K562 (cell line): ENCODE data around the gene C16orf74. TPM values are rescaled to one million over a fixed set of nuclear protein-coding genes. Genes with fewer than 3 reads are reported as not detected.

Experiments
- ATAC-seq: fragments of 200-7000 bp; cut with Tn5 transposase; 3 replicates; pipeline ENCODE4 v1.9.1; 2020; ENCODE audit warnings: moderate library complexity
- BruUV-seq: library from RNA; stranded (reverse); fragments of 400-500 nt; replicated peaks from 2 replicates; lab custom pipeline; 2021; lab: Mats Ljungman, UMichigan
- CTCF ChIA-PET: fragments of 300-600 bp; formaldehyde crosslinking; extraction: SDS; loops from one replicate; lab custom pipeline; 2021; ENCODE audit warnings: low intra/inter-chr PET ratio; lab: Yijun Ruan, JAX
- POLR2A ChIA-PET: fragments of 300-600, 350-650 bp; sonication (Branson Sonifier 250); formaldehyde crosslinking; extraction: SDS; loops from one replicate; lab custom pipeline; 2021; ENCODE audit warnings: antibody characterized with exemption, inconsistent platforms; lab: Yijun Ruan, JAX
- DNase-seq, 4 experiments: peaks; one replicate each; pipeline versions ENCODE4 v3.0.0 to v3.0.0-alpha.2; 2011 to 2018; ENCODE audit warnings: low spot score in 3 of 4, mixed read lengths in 3 of 4; ENCODE audit errors: extremely low read depth in 1 of 4
- FAIRE-seq: peaks from 2 replicates; lab custom pipeline; 2011; peaks lifted over from hg19 to GRCh38; lab: Jason Lieb, UNC
- H2AFZ ChIP-seq: 2 replicates; pipeline ENCODE4 v1.6.0; 2011; ENCODE audit warnings: low read depth, low read length, control low read depth, inconsistent platforms
- H3K27ac ChIP-seq: fragments of 200-600 bp; 3 replicates; pipeline ENCODE4 v1.8.0; 2011; ENCODE audit warnings: low read depth, mild to moderate bottlenecking, control low read depth, inconsistent platforms, low read length, moderate library complexity, mixed read lengths; ENCODE audit errors: extremely low read depth
- H3K27me3 ChIP-seq, 2 experiments: fragments of 300-600 bp in 1 of 2; 2 replicates in 1 of 2; 3 replicates in 1 of 2; pipeline versions ENCODE4 v1.6.0 to v1.8.0; 2011; ENCODE audit warnings: inconsistent platforms in 2 of 2, low read length in 2 of 2, mild to moderate bottlenecking in 1 of 2, mixed read lengths in 1 of 2, moderate library complexity in 1 of 2; ENCODE audit not compliant: control insufficient read depth in 2 of 2, insufficient read depth in 2 of 2
- H3K36me3 ChIP-seq: fragments of 300-600 bp; 3 replicates; pipeline ENCODE4 v1.8.0; 2011; ENCODE audit warnings: mild to moderate bottlenecking, low read length, inconsistent platforms; ENCODE audit not compliant: control insufficient read depth, insufficient read depth
- H3K4me1 ChIP-seq, 2 experiments: fragments of 200-600 bp in 1 of 2; replicated peaks in 1 of 2; 2 replicates in 1 of 2; 3 replicates in 1 of 2; pipeline versions ENCODE4 v1.5.1 to v1.8.0; 2011; ENCODE audit warnings: inconsistent platforms in 2 of 2, low read length in 2 of 2, mild to moderate bottlenecking in 1 of 2, mixed read lengths in 1 of 2, moderate library complexity in 1 of 2; ENCODE audit not compliant: control insufficient read depth in 2 of 2, insufficient read depth in 2 of 2
- H3K4me2 ChIP-seq: 2 replicates; pipeline ENCODE4 v1.6.1; 2011; ENCODE audit warnings: low read length, control low read depth, inconsistent platforms, mixed read lengths; ENCODE audit not compliant: insufficient read depth
- H3K4me3 ChIP-seq: fragments of 200-600 bp; sonication (generic), shearing (Covaris generic); 2 replicates; pipeline ENCODE4 v1.5.1; 2016; ENCODE audit warnings: control low read depth, inconsistent platforms
- H3K79me2 ChIP-seq: fragments of 200-600 bp; 3 replicates; pipeline ENCODE4 v1.8.0; 2011; ENCODE audit warnings: low read length, inconsistent platforms; ENCODE audit not compliant: control insufficient read depth, insufficient read depth
- H3K9ac ChIP-seq, 2 experiments: 2 replicates each; pipeline versions ENCODE4 v1.6.0 to v1.6.1; 2011; ENCODE audit warnings: low read depth in 2 of 2, low read length in 2 of 2, control low read depth in 1 of 2, inconsistent platforms in 1 of 2, mild to moderate bottlenecking in 1 of 2, mixed read lengths in 1 of 2; ENCODE audit not compliant: insufficient read depth in 1 of 2
- H3K9me1 ChIP-seq: one replicate; pipeline ENCODE4 v1.6.0; 2011; ENCODE audit warnings: inconsistent platforms, mild to moderate bottlenecking, low read length, moderate library complexity; ENCODE audit not compliant: control insufficient read depth, insufficient read depth
- H3K9me3 ChIP-seq: replicated peaks from 2 replicates; pipeline ENCODE4 v1.5.1; 2011; ENCODE audit warnings: low read depth, low read length, inconsistent platforms; ENCODE audit not compliant: control insufficient read depth, insufficient read depth
- H4K20me1 ChIP-seq: replicated peaks from 2 replicates; pipeline ENCODE4 v1.6.1; 2011; ENCODE audit warnings: low read length, inconsistent platforms, mixed read lengths; ENCODE audit not compliant: control insufficient read depth, insufficient read depth
- E2F4 ChIP-seq: sonication (generic); formaldehyde crosslinking; IDR thresholded peaks from 2 replicates; pipeline ENCODE4 v1.8.0; 2022; ENCODE audit warnings: mild to moderate bottlenecking, low read depth, missing genetic modification reagents
- FOXO4 ChIP-seq: fragments of 450-650 bp; formaldehyde crosslinking; IDR thresholded peaks from 2 replicates; pipeline ENCODE4 v1.4.0; 2020; ENCODE audit warnings: mild to moderate bottlenecking, moderate library complexity
- NFIC ChIP-seq: fragments of 450-650 bp; IDR thresholded peaks from 2 replicates; pipeline ENCODE4 v1.6.1; 2017; ENCODE audit warnings: mild to moderate bottlenecking, inconsistent platforms
- RBM25 ChIP-seq: fragments of 200-400 bp; formaldehyde crosslinking; IDR thresholded peaks from 2 replicates; pipeline ENCODE4 v1.6.1; 2018; ENCODE audit warnings: low read length, low read depth, moderate library complexity; ENCODE audit not compliant: severe bottlenecking
- RFX1 ChIP-seq: fragments of 450-650 bp; IDR thresholded peaks from 2 replicates; pipeline ENCODE4 v1.6.1; 2016; ENCODE audit warnings: mild to moderate bottlenecking, moderate library complexity
- ZBTB33 ChIP-seq: sonication (generic); formaldehyde crosslinking; IDR thresholded peaks from 2 replicates; pipeline ENCODE4 v1.8.1; 2023; ENCODE audit warnings: mild to moderate bottlenecking, missing genetic modification reagents
- WGBS: fragments of 100-300 bp; shearing (Covaris generic); methylation state at CpG from one replicate; pipeline ENCODE4 v1.1.6; 2016; ENCODE audit warnings: low coverage, mixed read lengths; ENCODE audit not compliant: insufficient coverage; ENCODE audit errors: missing lambda C conversion rate; 5-methylcytosine and 5-hydroxymethylcytosine counted together
- in situ Hi-C: fragments of 300-500 bp; cut with MboI; formaldehyde crosslinking; loops from 4 replicates; pipeline ENCODE4 v1.15.0; 2018; ENCODE audit warnings: inconsistent platforms, mixed read lengths
- intact Hi-C: fragments of 100-400 bp; cut with micrococcal nuclease; formaldehyde crosslinking; loops from 2 replicates; pipeline ENCODE4 v1.14.2; 2022
- polyA plus RNA-seq, 8 experiments: library from polyadenylated mRNA; depleted of rRNA in 4 of 8; stranded (reverse) in 5 of 8; unstranded in 3 of 8; fragments of >200 nt; fragmentation: Nextera tagmentation in 2 of 8; fragmentation: Illumina TruSeq in 1 of 8; extraction: Ambion mirVana in 2 of 8; extraction: Trizol in 1 of 8; gene quantifications; 2 replicates each; pipeline versions ENCODE4 v1.2.1 to v1.2.3, GENCODE V29; 2011 to 2014; ENCODE audit warnings: inconsistent platforms in 1 of 8, missing spikeins in 1 of 8
- total RNA-seq, 7 experiments: library from RNA; depleted of rRNA in 6 of 7; stranded (reverse); fragments of >200 nt in 6 of 7; fragmentation: Illumina TruSeq in 2 of 7; extraction: Trizol in 2 of 7; gene quantifications; 2 replicates each; pipeline versions ENCODE4 v1.2.1 to v1.2.3, GENCODE V29; 2011 to 2021; ENCODE audit warnings: low replicate concordance in 1 of 7

Gene C16orf74
- total and polyA plus RNA-seq, 9 of the 15 experiments (the other 6 are each of a cell fraction or from before 2014, with no cell fraction given), result not detected

DNA sequence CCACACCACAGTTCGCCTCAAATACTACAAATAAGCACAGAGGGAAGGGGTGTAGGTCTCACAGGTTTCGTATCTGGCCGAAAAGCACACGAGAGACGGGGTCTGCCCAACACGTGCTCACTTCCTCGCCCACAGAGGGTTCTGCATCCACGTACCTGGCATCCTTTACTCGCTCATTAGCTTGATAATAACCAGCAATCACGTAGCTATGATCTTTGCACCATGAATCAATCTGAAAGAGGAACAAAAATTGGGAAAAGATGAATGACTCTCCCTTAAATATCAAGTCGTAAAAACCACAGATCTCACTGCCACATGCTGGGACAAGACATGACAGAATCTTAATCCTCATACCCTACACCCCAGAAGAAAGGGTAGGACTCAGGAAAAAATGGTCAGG is 37.9 kb upstream of the C16orf74 start:
- CTCF ChIA-PET, result no interaction called here

DNA sequence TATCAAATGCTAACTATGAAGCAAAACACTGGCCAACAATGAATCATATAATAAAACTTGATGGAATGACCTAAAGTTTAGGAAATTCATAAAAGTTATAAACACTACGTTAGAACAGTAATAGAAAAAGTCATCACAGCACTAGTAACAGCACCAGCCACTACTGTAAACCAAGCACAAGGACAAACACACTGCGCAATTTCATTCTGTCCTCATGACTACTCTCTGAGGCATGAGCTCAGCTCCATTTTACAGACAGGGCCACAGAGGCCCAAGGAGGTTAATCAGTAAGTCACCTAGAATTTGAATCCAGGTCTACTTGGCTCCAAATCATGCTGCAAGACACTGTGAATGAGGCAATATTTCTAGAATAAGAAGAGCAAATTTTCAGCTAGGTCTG is 35.0 kb upstream of the C16orf74 start:
- ATAC-seq, result no peak
- intact Hi-C loops, result no loop called here
- FAIRE-seq, result no peak
- 88% methylated on average over 2 of the region's 2 CpGs for WGBS
- BruUV-seq, result no TSS peak
- peaks cover 16% of the 10 kb centered on the region; the same call in 2 of the 3 replicates for H3K79me2 ChIP-seq
- no peaks in the 10 kb centered on the region for H3K4me1 ChIP-seq
- in situ Hi-C loops, result no loop called here
- POLR2A ChIA-PET, result interaction anchor here (0.6 to 1.9 kb wide), 3 partner anchors 10 to 15 kb away, joined by 3 to 7 read pairs (median 4); no protein-coding TSS in a partner anchor
- H3K27ac ChIP-seq, result no peak overlapping the region
- H3K9me1 ChIP-seq, result no peaks in the 10 kb centered on the region
- H3K4me2 ChIP-seq, result no peak overlapping the region
- H4K20me1 ChIP-seq, result peaks cover 14% of the 10 kb centered on the region
- CTCF ChIA-PET, result no interaction called here
- H3K27me3 ChIP-seq, result no peaks in the 10 kb centered on the region
- H2AFZ ChIP-seq, result no peak overlapping the region
- no peak overlapping the region for H3K9ac ChIP-seq
- no peak overlapping the region for H3K4me3 ChIP-seq
- DNase-seq, result no peak
- peaks cover 84% of the 10 kb centered on the region; the same call in 2 of the 3 replicates for H3K36me3 ChIP-seq
- no peaks in the 10 kb centered on the region for H3K9me3 ChIP-seq
- TF ChIP-seq E2F4 (CRISPR knock-in tag) (no peak), NFIC (no peak), RBM25 (peak; percentile 22), ZBTB33 (no peak), FOXO4 (CRISPR knock-in tag) (no peak)

More for the DNA sequence above, 37.9 kb upstream of the C16orf74 start:
- H3K27ac ChIP-seq, result no peak overlapping the region
- FAIRE-seq, result no peak
- no peak overlapping the region for H3K9ac ChIP-seq
- H3K36me3 ChIP-seq, result peaks cover 83% of the 10 kb centered on the region; the same call in 2 of the 3 replicates
- H3K79me2 ChIP-seq, result peaks cover 41% of the 10 kb centered on the region
- POLR2A ChIA-PET, result interaction anchor here (1.4 kb wide), 1 partner anchor 11 kb away, joined by 4 read pairs; no protein-coding TSS in a partner anchor
- H3K4me3 ChIP-seq, result no peak overlapping the region
- H2AFZ ChIP-seq, result no peak overlapping the region
- H3K9me3 ChIP-seq, result no peaks in the 10 kb centered on the region
- H3K9me1 ChIP-seq, result peaks cover 2% of the 10 kb centered on the region
- no peaks in the 10 kb centered on the region for H3K27me3 ChIP-seq
- in situ Hi-C loops, result no loop called here
- H4K20me1 ChIP-seq, result peaks cover 14% of the 10 kb centered on the region
- no peak overlapping the region for H3K4me2 ChIP-seq
- intact Hi-C loops, result no loop called here
- no peak for DNase-seq
- ATAC-seq, result no peak
- no peak for TF ChIP-seq RFX1
- TF ChIP-seq, all 486 proteins: peak for 0
- H3K4me1 ChIP-seq, result no peaks in the 10 kb centered on the region
- WGBS, result 95% methylated on average over 11 of the region's 11 CpGs
- no TSS peak for BruUV-seq
